Sigmoid colon (tissue), 4 donors: ENCODE results near the gene KLF14.

ENCODE experiments used
- CTCF ChIP-seq, 4 experiments: fragments of 450-650 bp in 3 of 4; fragments of 200-600 bp in 1 of 4; IDR thresholded peaks; one replicate each; pipeline ENCODE4 v1.5.1; 2016 to 2019; ENCODE audit warnings: antibody characterized with exemption in 4 of 4, mild to moderate bottlenecking in 3 of 4, moderate library complexity in 2 of 4
- EP300 ChIP-seq, 4 donors: sonication (generic); formaldehyde crosslinking; IDR thresholded peaks; one replicate each; pipeline ENCODE4 v1.6.1; 2017; ENCODE audit warnings: antibody characterized with exemption in 4 of 4
- POLR2A ChIP-seq, 2 donors: fragments of 450-650 bp; IDR thresholded peaks; one replicate each; pipeline ENCODE4 v1.6.1; 2016; ENCODE audit warnings: antibody characterized with exemption in 2 of 2, mild to moderate bottlenecking in 2 of 2, moderate library complexity in 2 of 2

- no peak for TF ChIP-seq POLR2A (IDR thresholded peaks at IDR 0.05)
- no peak for TF ChIP-seq CTCF (IDR thresholded peaks at IDR 0.05)
- TF ChIP-seq EP300 (IDR thresholded peaks at IDR 0.05): no peak
Observed at GRCh38 chr7:130708766-130709165, 25.2 kb downstream of the KLF14 start.
